ENCODE results near the gene BSG.
"Not testable (repeated sequence)": the region's sequence is repeated elsewhere in the genome, so short reads cannot be mapped to it uniquely, and the experiment has no call there.

The BSG gene

DNA sequence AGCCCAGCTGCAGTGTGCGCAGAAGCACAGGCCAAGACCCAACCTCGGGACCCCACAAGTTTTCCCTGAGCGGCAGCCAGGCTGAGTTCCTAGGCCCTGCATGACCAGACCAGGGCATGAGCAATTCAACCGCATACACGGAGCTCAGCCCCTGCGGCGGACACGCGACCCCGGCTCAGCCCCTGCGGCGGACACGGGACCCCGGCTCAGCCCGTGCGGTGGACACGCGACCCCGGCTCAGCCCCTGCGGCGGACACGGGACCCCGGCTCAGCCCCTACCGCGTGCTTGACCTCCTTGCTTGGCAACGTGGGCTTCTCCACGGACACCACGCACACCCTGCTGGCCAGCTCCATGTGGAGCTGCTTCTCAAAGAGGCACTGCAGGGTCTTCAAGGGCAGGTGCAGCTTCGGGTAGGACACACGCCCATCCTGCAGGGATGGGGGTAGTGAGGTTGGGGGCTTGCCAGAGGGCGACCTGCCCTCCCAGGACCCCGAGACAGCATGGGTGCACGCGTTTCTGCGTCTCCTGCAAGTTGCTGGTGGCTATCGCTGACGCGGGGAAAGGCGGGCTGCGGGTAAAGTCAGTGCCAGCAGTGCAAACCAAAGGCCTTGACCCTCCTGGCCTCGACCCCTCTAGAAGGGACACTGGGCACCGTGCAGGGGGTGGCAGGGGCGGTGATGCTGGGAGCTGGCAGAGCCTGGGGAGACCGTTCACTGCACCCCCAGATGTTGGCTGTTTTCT, 51.0 kb downstream of the BSG start:
- no peak overlapping the region for H3K4me3 ChIP-seq (replicated peaks; ENCODE audit: low read depth, low read length)
- DNase-seq (ENCODE audit: low read depth): no peak
- TF ChIP-seq, protein P1, sequence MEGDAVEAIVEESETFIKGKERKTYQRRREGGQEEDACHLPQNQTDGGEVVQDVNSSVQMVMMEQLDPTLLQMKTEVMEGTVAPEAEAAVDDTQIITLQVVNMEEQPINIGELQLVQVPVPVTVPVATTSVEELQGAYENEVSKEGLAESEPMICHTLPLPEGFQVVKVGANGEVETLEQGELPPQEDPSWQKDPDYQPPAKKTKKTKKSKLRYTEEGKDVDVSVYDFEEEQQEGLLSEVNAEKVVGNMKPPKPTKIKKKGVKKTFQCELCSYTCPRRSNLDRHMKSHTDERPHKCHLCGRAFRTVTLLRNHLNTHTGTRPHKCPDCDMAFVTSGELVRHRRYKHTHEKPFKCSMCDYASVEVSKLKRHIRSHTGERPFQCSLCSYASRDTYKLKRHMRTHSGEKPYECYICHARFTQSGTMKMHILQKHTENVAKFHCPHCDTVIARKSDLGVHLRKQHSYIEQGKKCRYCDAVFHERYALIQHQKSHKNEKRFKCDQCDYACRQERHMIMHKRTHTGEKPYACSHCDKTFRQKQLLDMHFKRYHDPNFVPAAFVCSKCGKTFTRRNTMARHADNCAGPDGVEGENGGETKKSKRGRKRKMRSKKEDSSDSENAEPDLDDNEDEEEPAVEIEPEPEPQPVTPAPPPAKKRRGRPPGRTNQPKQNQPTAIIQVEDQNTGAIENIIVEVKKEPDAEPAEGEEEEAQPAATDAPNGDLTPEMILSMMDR (IDR thresholded peaks at IDR 0.05; ENCODE audit: low read length, missing control alignments): no peak

DNA sequence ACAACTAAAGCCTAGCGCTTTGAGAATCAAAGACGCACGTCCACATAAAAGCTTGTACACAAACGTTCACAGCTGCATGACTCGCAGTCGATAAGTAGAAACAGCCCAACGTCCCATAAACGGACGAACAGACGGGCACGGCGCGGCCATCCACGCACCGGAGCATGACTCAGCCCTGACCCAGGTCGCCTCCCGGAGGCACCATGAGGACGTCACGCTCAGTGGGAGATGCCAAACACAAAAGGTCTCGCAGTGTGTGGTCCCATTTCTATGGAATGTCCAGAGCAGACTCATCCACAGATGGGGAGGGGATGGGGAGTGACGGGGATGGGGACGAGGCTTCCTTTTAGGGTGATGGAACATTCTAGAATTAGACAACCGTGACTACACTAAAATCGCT, 51.6 kb downstream of the BSG start:
- TF ChIP-seq, protein P1 (IDR thresholded peaks at IDR 0.05; ENCODE audit: low read length, missing control alignments): no peak
- no peak overlapping the region for H3K4me3 ChIP-seq (replicated peaks; ENCODE audit: low read depth, low read length)
- peak; percentile 68 for DNase-seq (ENCODE audit: low read depth)

DNA sequence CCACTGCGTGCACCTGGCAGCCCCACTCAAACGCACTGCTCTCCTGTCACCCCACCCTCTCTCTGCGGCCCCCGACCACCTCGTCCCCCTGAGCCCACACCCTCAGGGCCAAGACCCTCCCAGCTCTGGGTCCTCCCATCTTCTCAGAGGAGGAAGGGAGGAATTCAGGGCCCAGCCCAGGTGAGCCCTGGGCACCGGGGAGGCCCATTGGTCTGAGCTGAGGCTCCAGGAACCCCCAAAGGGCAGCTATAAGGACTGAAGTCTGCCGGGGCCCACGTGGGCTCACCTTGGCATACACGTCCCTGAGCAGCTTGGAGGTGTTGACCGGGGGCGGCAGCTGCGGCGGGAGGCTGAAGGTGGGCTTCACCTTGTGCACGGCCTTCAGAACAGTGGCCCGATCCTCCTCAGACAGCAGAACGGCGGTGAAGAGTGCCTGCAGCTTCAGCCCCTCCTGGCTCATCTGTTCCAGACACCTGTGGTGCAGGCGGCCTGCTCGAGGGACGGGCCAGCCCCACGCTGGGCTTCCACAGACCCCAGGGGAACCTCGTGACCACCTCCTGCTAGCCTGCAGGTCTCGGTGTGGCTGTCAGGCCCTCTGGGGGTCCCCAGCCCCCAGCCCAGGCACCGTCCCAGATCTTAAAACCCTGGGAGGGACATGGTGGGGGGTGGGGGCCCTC, 52.2 kb downstream of the BSG start:
- DNase-seq (ENCODE audit: low read depth): no peak
- TF ChIP-seq, protein P1 (IDR thresholded peaks at IDR 0.05; ENCODE audit: low read length, missing control alignments): no peak
- no peak overlapping the region for H3K4me3 ChIP-seq (replicated peaks; ENCODE audit: low read depth, low read length)

DNA sequence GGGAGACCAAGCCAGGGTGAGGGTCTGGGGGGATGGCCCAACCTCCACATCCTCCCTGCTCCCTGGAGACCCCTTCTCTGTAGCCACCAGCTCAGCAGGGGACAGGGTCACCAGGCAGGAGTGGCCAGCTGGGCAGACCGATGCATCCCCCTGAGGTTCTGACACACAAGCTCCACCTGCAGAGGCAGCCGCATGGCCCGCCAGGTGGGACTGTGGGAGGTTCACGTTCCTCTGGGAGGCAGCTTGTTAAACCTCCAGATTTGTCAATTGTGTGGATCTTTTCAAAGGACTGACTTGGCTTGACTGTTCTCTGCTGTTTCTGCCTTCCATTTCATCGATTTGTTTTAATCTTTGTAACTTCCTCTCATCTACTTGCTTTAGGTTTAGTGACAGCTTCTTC, 52.9 kb downstream of the BSG start:
- no peak for DNase-seq (ENCODE audit: low read depth)
- TF ChIP-seq, protein P1 (IDR thresholded peaks at IDR 0.05; ENCODE audit: low read length, missing control alignments): no peak
- no peak overlapping the region for H3K4me3 ChIP-seq (replicated peaks; ENCODE audit: low read depth, low read length)

DNA sequence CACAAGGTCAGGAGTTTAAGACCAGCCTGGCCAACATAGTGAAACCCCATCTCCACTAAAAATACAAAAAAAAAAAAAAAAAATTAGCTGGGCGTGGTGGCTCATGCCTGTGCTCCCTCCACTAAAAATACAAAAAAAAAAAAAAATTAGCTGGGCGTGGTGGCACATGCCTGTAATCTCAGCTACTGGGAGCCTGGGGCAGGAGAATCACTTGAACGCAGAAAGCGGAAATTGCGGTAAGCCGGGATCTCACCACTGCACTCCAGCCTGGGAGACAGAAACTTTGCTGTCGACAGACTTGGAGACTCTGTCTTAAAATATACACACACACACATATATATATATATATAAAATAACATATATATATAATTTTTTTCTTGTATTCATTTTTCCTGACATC, 54.2 kb downstream of the BSG start:
- not testable (repeated sequence) for DNase-seq (ENCODE audit: low read depth); H3K4me3 ChIP-seq (replicated peaks; ENCODE audit: low read depth, low read length)

DNA sequence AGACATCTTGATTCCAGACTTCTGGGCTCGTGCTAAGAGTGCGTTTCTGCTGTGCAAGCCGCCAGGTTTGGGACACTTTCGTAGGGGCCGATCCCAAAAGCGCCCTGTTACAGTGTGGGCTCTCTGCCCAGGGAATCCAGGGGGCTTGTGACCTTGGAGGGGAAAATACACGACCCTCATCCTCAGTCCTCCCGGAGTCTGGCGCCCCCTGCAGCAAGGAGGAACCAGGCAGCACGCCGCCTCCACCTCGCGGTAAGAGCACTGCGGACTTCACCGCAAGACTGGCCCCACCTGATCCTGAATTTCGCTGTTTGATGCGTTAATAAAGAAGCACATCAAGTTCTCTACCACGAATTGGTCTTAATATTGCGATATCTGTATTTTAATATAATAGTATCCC, 55.8 kb downstream of the BSG start:
- no peak overlapping the region for H3K4me3 ChIP-seq (replicated peaks; ENCODE audit: low read depth, low read length)
- TF ChIP-seq, protein P1 (IDR thresholded peaks at IDR 0.05; ENCODE audit: low read length, missing control alignments): peak; percentile 20
- no peak for DNase-seq (ENCODE audit: low read depth)

DNA sequence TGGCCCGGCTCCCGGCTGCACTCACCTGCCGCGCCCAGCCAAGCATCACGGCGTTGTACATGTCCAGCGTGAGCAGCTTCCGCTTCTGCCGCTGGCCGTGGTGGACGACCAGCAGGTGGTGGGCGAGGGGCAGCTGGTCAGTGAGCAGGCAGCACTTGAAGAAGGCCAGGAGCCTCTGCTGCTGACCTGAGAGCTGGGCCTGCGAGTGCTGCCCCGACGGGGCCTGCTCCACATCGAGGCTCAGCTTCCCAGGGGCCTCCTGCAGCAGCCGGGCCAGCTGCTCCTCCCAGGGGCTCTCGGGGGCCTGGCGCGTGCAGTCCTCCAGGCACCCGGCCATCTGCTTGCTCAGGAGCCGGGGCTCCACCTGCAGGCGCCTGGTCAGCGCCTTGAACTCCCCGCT, 57.1 kb downstream of the BSG start:
- not testable (repeated sequence) for H3K4me3 ChIP-seq (replicated peaks; ENCODE audit: low read depth, low read length); DNase-seq (ENCODE audit: low read depth)
